Stimulated activated CD8-positive, alpha-beta memory T cell treated with anti-CD3 and anti-CD28 coated beads, Interleukin-4, amount 100 ng/mL, for 4 hours (primary cell): Measurements from ENCODE around the gene FBXW11.
"Not testable (repeated sequence)": the region's sequence is repeated elsewhere in the genome, so short reads cannot be mapped to it uniquely, and the experiment has no call there.

Experiments
- DNase-seq, 2 donors: peaks; one replicate each; pipeline ENCODE4 v3.0.0-alpha.2; 2020; ENCODE audit warnings: low read depth in 2 of 2, low spot score in 1 of 2

Gene FBXW11

DNA sequence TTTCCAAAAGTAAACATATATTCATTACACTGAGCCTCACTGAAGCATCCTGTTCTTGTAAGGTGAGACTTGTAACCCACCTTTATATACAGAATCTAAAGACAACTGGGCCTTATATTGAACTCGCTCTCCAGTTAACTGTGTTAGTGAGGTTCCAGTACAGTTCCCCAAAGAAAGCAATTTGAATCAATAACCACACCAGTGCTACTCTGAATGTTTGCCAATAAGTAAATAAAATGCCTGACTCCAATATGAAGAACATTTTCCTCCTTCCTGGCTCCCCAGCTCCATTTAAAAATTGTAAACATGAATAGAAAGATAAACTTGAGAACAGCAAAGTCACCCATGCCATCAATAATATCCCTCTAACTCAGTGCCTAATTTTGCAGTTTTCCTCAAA, 50.1 kb downstream of the FBXW11 start:
- DNase-seq: no peak

DNA sequence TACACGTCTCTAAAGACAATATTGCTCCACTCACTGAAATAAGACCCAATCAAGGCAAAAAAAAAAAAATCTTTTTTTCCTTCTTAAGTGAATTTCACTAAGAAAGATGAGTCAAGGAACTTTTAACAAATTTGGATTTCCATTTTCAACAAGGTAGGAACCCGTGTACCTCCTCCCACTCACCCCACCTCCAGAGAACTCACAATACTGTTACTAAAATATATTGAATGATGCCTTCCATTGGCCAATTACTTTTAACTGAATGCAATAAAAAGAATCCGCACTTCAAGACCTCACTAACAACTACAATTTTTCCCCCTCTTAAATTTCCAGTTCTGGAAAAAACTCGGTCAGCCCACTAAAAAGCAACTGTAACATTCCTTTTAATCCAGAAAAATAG, 50.7 kb downstream of the FBXW11 start:
- no peak for DNase-seq

DNA sequence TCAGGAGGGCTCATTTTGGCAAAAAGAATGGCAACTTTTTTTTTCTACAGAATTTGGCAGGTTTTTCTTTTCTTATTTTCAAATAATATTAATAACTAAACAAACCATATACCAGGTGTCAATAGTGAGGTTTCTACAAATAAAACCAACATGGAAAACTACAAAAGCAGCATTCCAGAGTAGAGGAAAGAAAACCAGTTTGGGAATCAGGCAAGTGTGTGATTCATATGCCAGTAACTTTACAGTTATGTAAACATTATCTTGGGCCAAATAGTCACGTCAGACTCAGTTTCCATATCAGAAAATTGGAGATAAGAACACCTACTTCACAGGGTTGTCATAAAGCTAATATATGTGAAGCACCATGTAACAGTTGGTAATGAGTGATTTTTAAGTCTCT, 51.7 kb downstream of the FBXW11 start:
- DNase-seq: no peak

DNA sequence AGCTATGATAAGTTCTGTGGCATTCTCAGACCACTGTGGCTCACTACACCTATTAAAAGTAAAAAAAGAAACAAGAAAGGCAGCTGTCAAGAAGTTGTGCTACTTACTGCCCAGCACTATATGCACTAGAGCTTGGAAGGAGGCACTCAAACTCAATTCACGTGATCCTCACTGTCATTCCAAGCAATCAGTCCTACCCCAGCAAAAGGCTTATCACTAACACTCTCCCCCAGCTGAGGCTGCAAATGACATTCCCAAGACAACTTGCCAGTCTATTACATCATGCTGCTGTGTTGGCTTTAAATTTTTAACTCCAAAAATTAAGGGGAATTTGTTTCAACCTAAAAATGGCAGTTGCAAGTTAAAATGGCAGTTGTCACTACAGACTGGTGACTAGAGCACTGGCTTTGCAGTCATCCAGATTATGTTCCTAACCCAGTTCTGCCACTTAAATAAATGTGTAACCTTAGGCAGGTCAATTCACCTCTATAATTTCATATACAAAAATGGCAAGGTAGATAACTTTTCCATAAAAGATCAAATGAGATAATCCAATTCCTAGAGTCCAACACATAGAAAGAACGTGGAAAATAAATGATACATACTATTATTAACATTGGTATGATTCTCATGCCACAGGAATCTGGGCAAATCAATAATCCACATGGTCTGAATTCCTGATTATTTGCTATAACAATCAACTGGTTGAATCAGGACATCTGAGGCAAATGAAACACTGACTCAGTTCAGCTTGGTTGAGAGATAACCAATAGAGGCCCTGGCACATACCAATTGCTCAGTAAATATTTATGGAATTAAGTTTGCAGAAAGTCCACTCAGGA, 52.4 kb downstream of the FBXW11 start:
- DNase-seq: no peak

DNA sequence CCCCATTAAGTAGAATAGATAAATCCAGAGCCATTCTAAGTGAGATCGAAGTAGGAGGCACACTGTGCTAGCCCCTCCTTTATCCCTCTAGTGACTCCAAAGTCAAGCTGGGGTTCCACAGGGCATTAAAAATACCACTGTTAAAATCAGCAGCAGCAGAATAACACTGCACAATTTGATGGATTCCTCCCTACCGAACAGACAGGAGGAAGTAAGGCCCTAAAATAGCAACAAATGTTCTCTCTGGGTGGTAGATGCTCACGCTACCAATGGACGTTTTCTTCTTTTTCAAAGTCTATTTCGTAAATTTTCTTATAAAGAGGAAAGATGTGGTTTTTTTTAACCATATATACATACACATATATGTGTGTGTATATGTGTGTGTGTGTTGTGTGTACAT, 54.4 kb downstream of the FBXW11 start:
- DNase-seq: no peak

DNA sequence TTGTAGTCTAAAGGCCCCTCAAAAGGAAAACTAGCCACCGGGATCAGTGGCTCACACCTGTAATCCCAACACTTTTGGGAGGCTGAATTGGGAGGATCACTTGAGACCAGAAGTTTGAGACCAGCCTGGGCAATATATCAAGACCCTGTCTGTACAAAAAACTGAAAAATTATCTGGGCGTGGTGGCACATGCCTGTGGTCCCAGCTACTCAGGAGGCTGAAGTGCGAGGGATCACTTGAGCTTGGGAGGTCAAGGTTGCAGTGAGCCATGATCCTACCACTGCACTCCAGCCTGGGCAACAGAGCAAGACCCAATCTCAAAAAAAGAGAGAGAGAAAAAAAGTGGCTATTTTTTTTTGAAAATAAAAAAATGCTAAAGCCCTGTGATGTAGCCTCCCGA, 55.2 kb downstream of the FBXW11 start:
- DNase-seq: no peak

DNA sequence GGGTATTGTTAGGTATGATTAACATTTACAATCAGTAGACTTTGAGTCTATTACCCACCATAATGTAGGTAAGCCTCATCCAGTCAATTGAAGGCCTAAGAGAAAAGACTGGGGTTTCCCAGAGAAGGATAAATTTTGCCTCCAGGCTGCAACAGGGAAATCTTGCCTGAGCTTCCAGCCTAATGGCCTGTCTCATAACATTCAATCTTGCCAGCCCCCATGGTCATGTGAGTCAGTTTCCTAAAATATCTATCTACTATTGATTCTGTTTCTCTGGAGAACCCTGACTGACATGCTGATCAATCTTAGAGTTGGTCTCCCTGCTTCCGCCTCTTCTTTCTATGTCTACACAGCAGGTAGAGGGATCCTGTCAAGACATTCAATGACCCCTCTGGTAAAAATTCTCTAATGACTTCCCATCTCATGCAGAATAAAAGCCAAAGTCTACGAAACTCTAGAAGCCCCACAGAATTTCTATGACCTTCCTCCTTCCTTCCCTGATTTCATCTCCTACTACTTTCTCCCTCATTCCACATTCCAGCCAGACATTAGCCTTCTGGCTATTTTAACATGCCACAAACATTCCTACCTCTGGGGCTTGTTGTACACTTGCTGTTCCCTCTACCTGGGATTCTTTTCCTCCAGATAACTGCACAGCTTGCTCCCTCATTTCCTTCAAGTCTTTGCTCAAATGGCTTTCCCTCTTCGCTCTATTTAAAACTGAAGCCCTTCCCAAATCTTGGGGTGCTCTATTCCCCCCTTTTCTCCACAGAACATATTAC, 60.2 kb downstream of the FBXW11 start:
- no peak for DNase-seq

DNA sequence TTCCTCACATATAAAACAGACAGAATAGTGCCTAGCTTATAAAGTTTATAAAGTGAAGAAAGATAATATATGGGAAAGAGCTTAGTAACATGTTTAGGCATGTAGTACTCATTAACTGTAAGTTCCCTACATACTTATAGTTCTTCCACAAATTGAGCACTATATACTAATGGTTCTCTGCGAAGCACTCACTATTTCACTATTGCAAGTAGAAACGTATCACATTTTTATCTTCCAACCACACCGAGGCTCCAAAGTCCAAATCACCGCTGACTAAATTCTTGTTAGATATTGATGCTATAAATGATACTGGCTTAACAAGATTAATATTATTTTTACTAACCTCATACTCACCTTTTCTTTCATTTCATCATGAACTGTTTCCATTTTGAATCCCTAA, 61.0 kb downstream of the FBXW11 start:
- no peak for DNase-seq

DNA sequence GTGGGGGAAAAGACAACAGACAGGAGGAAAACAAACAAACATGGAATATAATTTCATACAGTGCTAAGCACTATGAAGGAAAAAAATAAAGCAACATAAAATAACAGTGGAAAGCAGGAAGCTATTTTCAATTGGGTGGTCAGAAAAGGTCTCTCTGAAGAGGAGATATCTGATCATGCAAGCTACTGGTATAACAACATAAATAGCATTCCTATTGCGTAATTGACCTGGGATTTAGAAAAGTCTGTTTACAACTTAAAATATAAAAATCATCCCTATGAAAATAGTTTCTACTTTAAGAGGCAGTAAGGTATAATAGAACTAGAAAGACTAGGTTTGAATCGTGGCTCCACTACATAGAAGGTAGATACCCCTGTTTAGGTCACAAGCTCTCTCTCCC, 61.4 kb downstream of the FBXW11 start:
- DNase-seq: no peak

DNA sequence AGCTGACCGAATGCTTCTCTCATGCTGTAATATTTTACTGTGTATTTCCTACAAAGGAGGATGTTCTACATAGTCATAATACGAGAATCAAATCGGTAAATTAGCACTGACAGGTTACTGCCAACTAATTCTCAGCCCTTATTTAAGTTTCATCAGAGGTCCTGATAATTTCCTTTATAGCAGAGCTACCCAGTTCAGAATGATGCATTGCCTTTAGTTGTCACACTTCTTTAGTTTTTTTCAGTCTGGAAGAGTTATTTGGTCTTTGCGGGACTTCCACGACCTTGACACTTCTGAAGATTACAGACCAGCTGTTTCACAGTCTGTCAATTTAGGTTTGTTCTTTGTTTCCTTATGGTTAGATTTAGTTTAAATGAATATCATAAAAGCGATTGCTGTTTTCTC, 64.3 kb downstream of the FBXW11 start:
- DNase-seq: not testable (repeated sequence)

DNA sequence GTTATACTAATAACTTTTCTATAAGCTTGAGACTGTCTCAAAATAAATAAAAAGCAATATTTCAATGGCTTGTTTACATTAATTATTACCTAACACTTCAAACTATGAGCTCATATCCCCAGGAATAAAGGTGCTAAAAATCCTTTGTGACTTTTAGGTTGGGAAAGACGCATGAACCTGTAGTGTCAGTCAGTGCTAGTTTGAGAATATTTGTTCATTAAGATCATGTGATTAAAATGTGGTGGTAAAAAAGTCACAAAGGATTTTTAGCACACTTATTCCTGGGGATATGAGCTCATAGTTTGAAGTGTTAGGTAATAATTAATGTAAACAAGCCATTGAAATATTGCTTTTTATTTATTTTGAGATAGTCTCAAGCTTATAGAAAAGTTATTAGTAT, 64.8 kb downstream of the FBXW11 start:
- DNase-seq: not testable (repeated sequence)

DNA sequence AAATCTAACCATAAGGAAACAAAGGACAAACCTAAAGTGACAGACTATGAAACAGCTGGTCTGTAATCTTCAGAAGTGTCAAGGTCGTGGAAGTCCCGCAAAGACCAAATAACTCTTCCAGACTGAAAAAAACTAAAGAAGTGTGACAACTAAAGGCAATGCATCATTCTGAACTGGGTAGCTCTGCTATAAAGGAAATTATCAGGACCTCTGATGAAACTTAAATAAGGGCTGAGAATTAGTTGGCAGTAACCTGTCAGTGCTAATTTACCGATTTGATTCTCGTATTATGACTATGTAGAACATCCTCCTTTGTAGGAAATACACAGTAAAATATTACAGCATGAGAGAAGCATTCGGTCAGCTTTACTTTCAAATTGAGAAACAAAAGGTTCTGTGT, 65.2 kb downstream of the FBXW11 start:
- not testable (repeated sequence) for DNase-seq

DNA sequence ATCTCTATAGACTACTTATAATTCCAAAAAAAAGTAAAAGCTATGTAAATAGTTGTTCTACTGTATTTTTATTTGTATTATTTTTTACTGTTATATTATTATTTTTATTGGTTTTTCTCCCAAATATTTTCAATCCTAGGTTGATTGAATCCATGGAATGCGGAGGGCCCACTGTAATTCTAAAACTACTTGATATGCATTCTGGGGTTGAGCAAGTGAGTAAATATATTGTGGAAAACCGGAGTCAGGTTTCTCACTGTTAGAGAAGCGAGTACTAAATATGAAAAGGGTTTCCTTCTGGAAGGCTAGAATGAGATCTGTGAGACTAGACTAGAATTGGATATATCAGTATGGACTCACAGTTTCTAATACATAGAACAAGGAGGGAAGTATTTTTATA, 66.5 kb downstream of the FBXW11 start:
- DNase-seq: no peak

DNA sequence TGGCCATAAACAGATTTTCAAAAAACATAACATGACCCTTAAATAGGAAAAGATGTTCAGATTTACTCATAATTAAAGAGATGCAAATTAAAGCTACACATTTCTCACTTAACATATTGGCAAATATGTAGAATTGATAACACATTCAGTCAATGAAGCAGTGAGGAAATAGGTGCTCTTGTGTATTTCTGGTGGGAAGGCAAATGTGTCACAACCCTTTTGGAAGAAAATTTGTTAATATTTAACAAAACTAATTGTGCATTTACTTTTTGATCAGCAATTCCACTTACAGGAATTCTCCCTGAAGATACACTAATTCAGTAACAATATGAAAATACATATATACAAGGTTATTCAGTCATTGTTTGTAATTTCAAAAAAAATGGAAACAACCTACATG, 68.1 kb downstream of the FBXW11 start:
- no peak for DNase-seq

DNA sequence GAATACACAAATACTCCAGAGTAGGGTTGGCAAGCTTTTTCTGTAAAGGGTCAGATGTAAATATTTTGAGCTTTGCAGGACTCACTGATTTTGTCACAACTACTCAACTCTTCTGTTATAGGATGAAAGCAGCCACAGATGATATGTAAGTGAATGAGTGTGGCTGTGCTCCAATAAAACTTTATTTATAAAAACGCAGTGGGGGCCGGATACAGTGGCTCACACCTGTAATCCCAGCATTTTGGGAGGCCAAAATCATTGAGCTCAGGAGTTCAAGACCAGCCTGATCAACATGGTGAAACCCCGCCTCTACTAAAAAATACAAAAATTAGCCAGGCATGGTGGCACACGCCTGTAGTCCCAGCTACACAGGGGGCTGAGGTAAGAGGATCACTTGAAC, 69.1 kb downstream of the FBXW11 start:
- no peak for DNase-seq

DNA sequence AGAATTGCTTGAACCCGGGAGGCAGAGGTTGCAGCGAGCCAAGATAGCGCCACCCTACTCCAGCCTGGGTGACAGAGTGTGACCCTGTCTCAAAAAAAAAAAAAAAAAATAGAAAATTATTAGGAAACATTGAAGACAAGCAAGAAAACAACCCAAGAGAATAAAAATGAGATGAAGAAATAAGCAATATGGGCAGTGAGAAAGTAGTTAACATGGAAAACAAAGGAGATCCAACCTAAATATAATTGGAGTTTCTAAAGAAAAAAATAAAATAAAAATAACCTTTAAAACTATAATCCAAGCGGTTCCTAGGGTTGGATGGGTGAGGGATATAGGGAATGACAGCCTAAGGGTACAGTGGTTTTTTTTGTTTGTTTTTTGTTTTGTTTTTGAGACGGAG, 71.9 kb downstream of the FBXW11 start:
- DNase-seq: no peak

DNA sequence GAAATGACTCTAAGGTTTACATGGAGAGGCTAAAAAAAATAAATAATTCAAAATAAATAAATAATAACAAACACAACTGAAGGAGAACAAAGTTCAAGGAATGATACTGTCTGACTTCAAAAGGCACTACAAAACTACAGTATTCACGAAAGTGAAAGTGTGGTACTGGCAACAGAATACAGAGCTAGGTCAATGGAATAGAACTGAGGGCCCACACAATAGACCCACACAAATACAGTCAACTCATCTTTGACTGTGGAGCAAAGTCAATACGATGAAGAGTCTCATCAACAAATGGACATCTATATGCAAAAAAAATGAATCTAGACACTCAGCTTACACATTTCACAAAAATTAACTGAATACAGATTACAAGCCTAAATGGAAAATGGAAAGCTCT, 75.3 kb downstream of the FBXW11 start:
- DNase-seq: no peak

DNA sequence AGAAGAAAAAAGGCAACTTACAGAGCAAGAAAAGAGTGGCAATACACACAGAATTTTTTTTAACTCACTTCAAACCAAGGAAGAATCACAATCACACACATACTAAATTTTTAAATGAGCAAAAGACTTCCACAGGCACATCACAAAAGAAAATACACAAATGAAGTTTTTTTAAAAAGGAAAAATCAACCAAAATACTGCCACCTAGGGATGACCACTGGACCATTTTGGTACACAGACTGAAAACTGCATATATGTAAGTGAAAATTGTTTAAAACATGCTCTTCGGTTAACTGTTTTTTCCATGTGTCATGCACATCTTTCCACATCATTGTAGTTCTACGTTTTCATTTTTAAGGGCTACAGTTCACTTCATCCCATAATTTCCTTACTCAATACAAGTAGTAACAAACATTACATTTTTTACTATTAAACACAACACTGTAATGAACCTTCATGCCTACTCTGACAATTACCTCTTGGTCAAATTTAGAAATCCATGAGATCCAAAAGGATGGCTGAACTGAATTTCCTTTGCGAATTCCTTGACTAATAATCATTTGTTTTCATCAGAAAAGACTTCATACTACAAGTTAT, 79.0 kb downstream of the FBXW11 start:
- no peak for DNase-seq

DNA sequence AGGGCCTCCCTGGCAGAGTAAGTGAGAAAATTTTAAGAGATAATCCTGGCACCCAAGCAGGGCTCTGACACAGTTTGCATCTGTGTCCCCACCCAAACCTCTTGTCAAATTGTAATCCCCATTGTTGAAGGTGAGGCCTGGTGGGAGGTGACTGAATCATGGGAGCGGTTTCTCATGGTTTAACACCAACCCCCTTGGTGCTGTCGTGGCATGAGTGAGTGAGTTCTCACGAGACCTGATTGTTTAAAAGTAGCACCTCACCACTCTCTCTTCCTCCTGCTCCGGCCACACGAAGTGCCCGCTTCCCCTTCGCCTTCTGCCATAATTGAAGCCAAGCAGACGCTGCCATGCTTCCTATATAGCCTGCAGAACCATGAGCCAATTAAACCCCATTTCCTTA, 80.1 kb downstream of the FBXW11 start:
- no peak for DNase-seq

DNA sequence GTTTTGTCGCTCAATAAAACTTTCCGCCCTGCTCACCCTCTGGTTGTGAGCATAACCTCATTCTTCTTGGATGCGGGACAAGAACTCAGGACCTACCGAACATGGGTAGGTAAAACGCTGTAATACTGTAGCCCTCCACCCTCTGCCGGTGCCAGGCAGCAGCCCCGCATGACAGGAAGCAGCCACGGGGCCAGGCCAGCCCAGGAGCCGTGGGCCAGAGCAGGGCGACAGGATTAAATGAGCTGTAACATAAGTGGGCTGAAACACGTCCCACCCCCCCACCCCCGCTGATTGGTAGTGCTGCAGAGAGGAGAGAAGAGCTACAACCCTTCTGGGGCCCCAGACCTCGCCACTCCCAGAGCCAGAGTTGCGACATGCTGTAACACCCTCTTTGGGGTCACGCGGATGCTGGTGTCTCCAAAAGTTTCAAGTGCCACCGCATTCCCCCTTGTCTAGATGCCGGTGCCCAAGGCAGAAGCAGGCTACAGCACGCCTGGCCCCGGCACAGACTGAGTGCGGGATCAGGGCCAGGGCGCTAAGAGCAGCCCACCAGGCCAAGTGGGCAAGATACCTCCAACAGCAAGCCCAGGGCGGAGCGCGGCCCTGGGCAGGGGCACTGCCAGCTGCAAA, 81.8 kb downstream of the FBXW11 start:
- DNase-seq: no peak

DNA sequence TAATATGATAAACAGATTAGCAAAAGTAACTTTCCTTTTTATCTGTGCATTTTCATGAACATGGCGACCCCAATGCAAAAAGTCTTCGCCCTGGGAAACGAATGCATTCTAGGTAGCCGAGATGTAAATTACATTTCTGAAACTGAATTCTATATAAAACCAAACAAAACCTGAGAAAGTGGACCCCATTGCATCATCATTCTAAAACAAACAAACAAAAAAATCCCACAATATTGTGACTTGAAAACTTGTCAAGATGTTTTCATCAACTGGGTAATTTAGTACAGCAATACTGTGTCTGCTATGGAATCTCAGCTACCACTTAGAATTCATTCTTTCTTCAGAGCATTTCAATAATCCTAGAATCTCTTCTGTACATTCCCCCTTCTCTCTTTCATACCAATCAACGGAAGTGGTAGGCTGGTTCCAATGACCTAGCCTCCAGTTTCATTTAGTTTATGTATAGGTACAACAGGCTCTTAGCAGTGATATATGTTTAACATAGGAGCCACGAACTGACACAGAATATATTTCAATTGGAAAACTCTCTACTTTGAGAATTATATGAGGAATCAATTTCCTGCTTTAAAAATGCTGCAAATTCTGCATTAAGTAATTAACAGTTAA, 85.6 kb downstream of the FBXW11 start:
- DNase-seq: no peak
